Activated CD4-positive, alpha-beta T cell treated with anti-CD3 and anti-CD28 coated beads, Interleukin-2, amount 50 U/mL, for 4 hours (primary cell): ENCODE data around the gene CHST13.

Experiments
- DNase-seq, 2 experiments: peaks; one replicate each; pipeline ENCODE4 v3.0.0-alpha.2; 2020

The CHST13 gene, protein sequence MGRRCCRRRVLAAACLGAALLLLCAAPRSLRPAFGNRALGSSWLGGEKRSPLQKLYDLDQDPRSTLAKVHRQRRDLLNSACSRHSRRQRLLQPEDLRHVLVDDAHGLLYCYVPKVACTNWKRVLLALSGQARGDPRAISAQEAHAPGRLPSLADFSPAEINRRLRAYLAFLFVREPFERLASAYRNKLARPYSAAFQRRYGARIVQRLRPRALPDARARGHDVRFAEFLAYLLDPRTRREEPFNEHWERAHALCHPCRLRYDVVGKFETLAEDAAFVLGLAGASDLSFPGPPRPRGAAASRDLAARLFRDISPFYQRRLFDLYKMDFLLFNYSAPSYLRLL

GRCh38 chr3:126523745-126524428 is at the start of gene CHST13:
Gene CHST13, plus strand, starts transcription at chr3:126524155. Its CDS starts 178 bp downstream, at chr3:126524333.
- DNase-seq = no peak

- DNase-seq = peak; percentile 16 to 18
These were observed 49.2 kb upstream of the CHST13 start for GRCh38 chr3:126474498-126475412.

GRCh38 chr3:126475413-126476114 is 48.4 kb upstream of the CHST13 start, which contains the start of gene ZXDC:
Gene ZXDC, minus strand, starts transcription at chr3:126475891. Its CDS starts 26 bp downstream, at chr3:126475865.
- peak; percentile 85 to 90 for DNase-seq

- peak in 1 of 2 experiments; percentile 28 for DNase-seq
These were observed 47.5 kb upstream of the CHST13 start for GRCh38 chr3:126476166-126477060.

DNA sequence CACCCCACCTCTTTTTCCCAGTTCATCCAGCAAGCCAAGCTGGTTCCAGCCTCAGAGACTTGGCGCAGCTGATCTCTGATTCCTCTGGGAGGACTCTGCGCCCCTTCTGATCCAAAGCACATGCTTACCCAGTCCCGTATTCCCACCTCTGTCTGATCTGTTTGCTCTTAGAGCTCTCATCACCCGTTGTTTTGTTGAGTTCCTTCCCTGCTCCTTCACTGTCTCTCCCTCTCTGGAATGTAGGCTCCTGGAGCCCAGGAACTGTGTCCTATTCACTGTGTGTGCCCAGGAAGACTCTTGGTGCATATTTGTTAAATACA is 46.9 kb upstream of the CHST13 start:
- no peak for DNase-seq

- DNase-seq = no peak
These were observed 45.2 kb upstream of the CHST13 start for GRCh38 chr3:126478581-126479310.

DNA sequence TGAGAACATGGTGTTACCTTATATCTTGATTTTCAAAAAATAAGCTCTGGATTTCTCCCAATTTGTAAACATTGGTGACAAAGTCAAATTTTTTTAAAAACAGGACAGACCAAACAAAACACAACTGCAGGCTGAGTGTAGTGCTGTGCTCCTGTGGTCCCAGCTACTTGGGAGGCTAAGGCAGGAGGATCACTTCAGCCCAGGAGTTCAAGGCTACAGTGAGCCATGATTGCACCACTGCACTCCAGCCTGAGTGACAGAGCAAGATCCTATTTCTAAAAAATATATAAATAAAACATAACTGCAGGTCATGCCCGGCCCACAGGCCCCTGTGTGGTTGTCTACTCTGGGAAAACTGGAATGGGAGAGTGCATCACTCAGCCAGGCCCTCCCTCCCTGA is 44.3 kb upstream of the CHST13 start:
- no peak for DNase-seq

GRCh38 chr3:126480206-126480605 is 43.7 kb upstream of the CHST13 start:
- DNase-seq = no peak

DNA sequence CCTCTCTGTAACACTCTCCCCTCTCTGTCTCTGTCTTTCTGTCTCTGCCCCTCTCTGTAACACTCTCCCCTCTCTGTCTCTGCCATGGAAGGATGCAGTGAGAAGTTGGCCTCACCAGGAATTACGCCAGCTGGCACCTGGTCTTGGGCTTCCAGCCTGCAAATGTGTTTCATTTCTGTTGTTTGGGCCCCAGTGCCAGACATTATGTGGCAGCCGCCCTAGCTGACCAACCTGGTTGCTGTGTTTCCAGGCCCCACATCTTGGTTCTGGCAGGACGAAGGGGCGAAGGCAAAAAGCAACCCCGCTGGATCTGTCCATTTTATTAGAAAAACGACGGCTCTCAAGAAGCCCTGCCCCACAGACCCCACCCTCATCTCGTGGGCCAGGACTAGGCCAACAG is 43.1 kb upstream of the CHST13 start:
- no peak for DNase-seq

DNA sequence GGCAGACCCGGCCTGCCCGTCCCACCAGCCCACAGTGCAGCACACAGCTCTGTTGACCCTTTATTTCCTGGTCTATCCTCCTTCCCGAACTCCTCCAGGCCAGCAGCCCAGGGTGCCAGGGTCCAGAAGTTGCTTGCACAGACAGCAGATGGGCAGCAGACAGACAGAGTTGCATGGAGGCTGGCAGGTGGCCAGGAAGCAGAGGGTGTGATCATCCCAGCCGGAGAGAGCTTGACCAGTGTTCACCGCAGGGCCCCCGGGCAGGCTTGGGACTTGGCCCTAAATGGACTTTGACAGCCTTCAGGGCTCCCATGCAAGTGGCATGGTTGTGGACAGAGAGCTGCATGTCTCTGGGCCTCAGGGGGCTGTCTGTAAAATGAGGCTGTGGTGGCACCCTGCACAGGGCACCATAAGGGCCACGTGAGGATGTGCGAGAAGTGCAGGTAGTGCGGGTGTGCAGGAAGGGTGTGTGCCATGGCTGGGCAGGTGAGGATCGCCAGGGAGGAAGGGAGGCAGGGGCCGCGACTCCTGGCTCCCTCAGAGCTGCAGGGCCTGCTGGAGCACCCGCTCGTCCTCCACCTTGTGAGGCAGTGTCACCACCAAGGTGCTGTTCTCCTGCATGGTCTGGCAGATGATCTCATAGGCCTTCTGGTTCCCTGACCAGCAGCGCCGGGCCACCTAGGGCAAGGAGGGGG is 42.0 kb upstream of the CHST13 start:
- no peak for DNase-seq

- no peak for DNase-seq
These were observed 41.3 kb upstream of the CHST13 start for GRCh38 chr3:126482503-126483255.

- no peak for DNase-seq
These were observed 40.6 kb upstream of the CHST13 start for GRCh38 chr3:126483321-126483761.

DNA sequence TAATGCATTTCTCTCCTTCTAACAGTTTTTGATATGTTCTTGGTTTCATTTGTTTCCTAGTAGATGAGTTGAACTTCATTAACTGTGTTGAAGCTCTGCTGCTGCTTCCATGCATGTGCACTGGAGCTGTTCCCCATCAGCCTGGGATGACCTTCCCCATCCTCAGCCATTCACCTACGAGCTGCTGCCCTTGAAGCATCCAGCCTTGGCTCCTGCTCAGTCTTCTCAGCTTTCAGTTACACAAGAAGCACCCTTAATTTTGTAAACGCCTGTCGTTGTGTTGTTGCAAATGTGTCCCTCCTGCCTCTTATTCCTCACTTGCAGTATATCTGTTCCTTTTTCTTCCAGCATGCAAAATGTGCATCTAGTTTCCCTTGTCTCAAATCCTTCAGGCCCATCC is 39.8 kb upstream of the CHST13 start:
- DNase-seq = no peak

DNA sequence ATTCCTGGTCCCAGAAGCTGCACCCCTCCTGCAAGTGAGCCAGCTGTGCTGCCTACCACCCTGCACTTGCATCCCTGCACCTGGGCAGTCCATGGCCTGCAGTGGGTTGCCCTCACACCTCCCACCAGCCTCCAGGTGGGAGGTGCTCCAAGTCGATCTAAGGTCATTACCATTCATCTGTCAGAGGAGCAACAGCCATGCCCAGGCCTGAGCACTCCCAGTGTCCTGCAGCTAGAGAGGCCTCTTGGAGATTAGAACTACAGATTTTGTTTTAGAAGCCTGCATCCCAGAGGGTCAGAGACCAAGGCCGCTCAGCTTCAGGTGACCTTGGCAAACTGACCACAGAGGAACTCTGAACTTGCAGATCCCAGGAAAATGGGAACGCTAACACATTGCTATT is 39.3 kb upstream of the CHST13 start:
- DNase-seq = no peak

GRCh38 chr3:126485176-126485897 is 38.6 kb upstream of the CHST13 start:
- DNase-seq = no peak

DNA sequence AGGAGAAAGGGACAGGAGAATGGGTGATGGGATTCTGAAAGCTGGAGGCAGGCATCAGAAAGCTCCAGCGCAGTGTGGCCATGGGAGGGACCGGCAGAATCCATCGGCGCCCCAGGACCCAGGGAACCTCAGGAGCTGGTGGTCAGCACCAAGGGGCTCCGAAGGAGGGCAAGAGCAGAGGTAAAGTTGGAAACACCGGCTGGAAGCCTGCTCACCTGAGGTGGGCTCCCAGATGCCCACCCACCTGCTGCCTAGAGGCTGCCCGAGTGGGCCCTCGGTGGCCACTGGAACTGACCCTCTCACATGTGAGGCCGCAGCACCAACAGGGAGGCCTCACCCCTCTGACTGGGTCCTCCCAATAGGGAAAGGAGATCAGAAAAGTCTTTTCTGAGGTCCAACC is 38.0 kb upstream of the CHST13 start:
- no peak for DNase-seq

GRCh38 chr3:126486360-126486847 is 37.6 kb upstream of the CHST13 start:
- no peak for DNase-seq

DNA sequence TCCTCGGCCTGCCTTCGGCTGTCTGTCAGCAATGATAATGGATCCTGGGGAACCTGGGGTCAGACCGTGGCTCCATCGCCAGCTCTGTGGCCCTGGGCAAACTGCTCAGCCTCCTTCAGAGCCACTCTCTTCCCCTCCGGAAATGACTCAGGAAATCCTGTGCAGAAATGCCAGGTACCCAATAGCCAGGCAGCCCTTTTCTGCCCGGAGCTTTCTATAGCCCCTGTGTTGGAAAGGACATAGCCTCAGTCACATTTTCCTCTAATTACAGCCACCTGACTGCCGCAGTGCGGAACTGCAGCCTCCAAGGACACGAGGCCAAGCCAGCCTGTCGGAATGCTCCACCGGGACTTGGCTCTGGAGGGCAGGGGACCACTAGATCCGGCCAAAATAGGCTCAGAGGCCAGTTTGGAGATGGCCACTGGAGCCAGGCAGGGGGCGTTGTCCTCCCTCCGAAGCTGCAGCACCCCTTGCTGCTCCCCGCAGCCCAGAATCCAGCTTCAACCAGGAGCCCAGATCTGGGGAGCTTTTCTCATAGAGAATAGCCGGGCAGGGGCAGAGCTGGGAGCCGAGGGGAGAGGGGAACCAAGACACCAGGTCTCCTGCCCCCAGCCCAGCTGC is 36.7 kb upstream of the CHST13 start:
- no peak for DNase-seq
